Left lung (tissue), 10 donors: ENCODE results near the gene IZUMO1R. TPM values are rescaled to one million over a fixed set of nuclear protein-coding genes. Genes with fewer than 3 reads are reported as not detected.

Experiments used
- ATAC-seq: fragments of 200-7000 bp; cut with Tn5 transposase; one replicate; pipeline ENCODE4 v1.9.1; 2020; ENCODE audit warnings: moderate library complexity
- DNase-seq, 4 donors: peaks; one replicate each; pipeline ENCODE4 v3.0.0-alpha.2; 2013 to 2020
- H3K27ac ChIP-seq, 2 donors: fragments of 200-600 bp; sonication (generic) in 1 of 2; one replicate each; pipeline versions ENCODE4 v1.5.0 to v1.8.0; 2020 to 2021
- H3K27me3 ChIP-seq, 2 donors: fragments of 200-600 bp; sonication (generic) in 1 of 2; one replicate each; pipeline versions ENCODE4 v1.5.0 to v1.8.0; 2020 to 2021
- H3K36me3 ChIP-seq, 2 donors: fragments of 200-600 bp; sonication (generic) in 1 of 2; one replicate each; pipeline versions ENCODE4 v1.5.0 to v1.8.0; 2020 to 2021
- H3K4me1 ChIP-seq, 2 donors: fragments of 200-600 bp; one replicate each; pipeline ENCODE4 v1.8.0; 2021
- H3K4me3 ChIP-seq, 2 donors: fragments of 200-600 bp; sonication (generic) in 1 of 2; one replicate each; pipeline versions ENCODE4 v1.5.0 to v1.8.0; 2020 to 2021; ENCODE audit warnings: mild to moderate bottlenecking in 1 of 2
- H3K9me3 ChIP-seq, 2 donors: fragments of 200-600 bp; sonication (generic) in 1 of 2; one replicate each; pipeline versions ENCODE4 v1.5.0 to v1.8.0; 2020 to 2021
- CTCF ChIP-seq, 2 donors: fragments of 200-600 bp; sonication (generic) in 1 of 2; IDR thresholded peaks; one replicate each; pipeline versions ENCODE4 v1.5.0 to v1.8.0; 2021; ENCODE audit warnings: antibody characterized with exemption in 2 of 2
- intact Hi-C, 2 donors: fragments of 100-400 bp; cut with DNase I; formaldehyde crosslinking; loops; one replicate each; pipeline versions ENCODE4 v1.11.2 to v1.14.2; 2022
- polyA plus RNA-seq, 6 donors: library from polyadenylated mRNA; unstranded; fragments of 120-200 nt; gene quantifications; one replicate each; pipeline ENCODE4 v1.2.1, GENCODE V29; 2013; ENCODE audit not compliant: insufficient read length in 6 of 6
- total RNA-seq, 2 donors: library from RNA; stranded (reverse); fragmentation: NEBNext Ultra II Directional; extraction: Animal tissue kit (Norgen Biotek cat#: 25700); gene quantifications; one replicate each; pipeline ENCODE4 v1.2.1, GENCODE V29; 2021
- donor health status: DM: no; HTN: yes; CAD: no.
- donor health status: DM: no; HTN: no; CAD: no.

The IZUMO1R gene
- total and polyA plus RNA-seq, 8 donors = not detected

DNA sequence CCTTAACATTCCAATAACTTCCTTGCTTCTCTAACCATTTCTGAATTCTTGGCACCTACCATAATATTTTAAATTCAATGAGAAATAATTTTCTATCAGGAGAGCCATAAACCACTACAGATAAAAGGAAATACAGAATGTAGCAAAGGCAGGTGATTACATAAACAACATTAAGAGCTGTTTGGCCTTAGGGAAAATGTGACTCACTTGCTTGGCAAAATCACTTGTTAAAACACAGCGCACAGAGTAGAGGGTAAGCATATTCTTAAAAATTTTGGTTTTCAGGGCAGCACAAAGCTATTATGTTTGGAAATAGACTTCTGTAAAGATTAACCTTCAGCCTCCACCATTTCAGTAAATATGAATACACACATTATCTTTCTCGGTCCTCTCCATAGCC is 26.4 kb downstream of the IZUMO1R start:
- Histone ChIP-seq H3K4me1 (no peaks in the 10 kb centered on the region), H3K4me3 (no peak overlapping the region), H3K27ac (no peak overlapping the region), H3K36me3 (no peaks in the 10 kb centered on the region), H3K27me3 (peaks cover 0 to 7% of the 10 kb centered on the region in 2 donors), H3K9me3 (no peaks in the 10 kb centered on the region)
- DNase-seq (no peak), ATAC-seq (no peak)
- intact Hi-C loops = no loop called here
- no peak for TF ChIP-seq CTCF (IDR thresholded peaks at IDR 0.05)

DNA sequence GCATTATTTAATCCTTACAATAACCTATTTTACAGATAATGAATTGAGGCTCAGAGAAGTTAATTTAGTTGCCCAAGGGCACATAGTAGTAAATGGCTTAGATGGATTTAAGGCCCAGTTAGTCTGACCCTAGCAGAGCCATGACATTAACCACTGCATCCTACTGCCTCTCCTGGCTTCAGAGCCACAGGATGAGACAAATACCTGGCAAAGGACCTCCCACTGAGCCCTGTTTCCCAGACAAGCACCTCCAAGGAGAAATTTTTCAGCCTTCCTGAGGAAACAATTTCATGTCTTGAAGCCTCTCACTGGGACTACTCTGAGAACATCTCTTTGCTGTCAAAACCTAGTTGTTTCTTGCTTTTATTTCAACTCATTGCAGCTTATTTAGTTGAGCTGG is 28.4 kb downstream of the IZUMO1R start:
- H3K4me1 ChIP-seq = no peaks in the 10 kb centered on the region

GRCh38 chr11:94336033-94336432 is 31.7 kb downstream of the IZUMO1R start:
- H3K27ac ChIP-seq = no peak overlapping the region
- TF ChIP-seq CTCF (IDR thresholded peaks at IDR 0.05) = no peak
- no peaks in the 10 kb centered on the region for H3K4me1 ChIP-seq
- ATAC-seq (no peak), DNase-seq (no peak)
- H3K4me3 ChIP-seq = no peak overlapping the region
- H3K27me3 ChIP-seq = peaks cover 0 to 8% of the 10 kb centered on the region in 2 donors
- no peaks in the 10 kb centered on the region for H3K36me3 ChIP-seq
- no peaks in the 10 kb centered on the region for H3K9me3 ChIP-seq
- intact Hi-C loops = no loop called here

More for the DNA sequence above, 28.4 kb downstream of the IZUMO1R start:
- intact Hi-C loops = no loop called here
- DNase-seq (no peak), ATAC-seq (no peak)
- Histone ChIP-seq H3K27ac (no peak overlapping the region), H3K36me3 (no peaks in the 10 kb centered on the region), H3K4me3 (no peak overlapping the region), H3K27me3 (peaks cover 0 to 12% of the 10 kb centered on the region in 2 donors), H3K9me3 (no peaks in the 10 kb centered on the region)
- no peak for TF ChIP-seq CTCF (IDR thresholded peaks at IDR 0.05)

DNA sequence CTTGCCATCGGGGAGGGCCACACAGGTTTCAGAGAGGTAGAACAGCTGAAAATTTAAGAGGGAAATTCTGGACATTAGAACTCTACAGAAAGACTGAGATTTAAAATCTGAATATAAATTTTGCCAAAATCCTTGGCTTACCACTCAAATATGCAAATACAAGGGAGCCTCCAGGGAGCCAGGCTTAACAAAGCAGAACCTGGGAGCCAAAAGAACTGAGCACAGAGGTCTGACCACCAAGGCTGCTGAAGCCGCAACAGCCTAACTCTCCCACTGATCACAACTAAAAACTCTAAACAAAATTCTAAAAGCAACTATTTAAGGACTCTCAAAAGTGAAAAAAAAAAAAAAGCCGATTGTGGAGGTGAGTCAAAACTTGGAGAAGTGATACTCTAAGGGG is 34.3 kb downstream of the IZUMO1R start:
- intact Hi-C loops = no loop called here
- Histone ChIP-seq H3K4me1 (no peaks in the 10 kb centered on the region), H3K36me3 (no peaks in the 10 kb centered on the region), H3K27ac (no peak overlapping the region), H3K9me3 (no peaks in the 10 kb centered on the region), H3K4me3 (no peak overlapping the region), H3K27me3 (peaks cover 0 to 8% of the 10 kb centered on the region in 2 donors)
- ATAC-seq (no peak), DNase-seq (no peak)
- no peak for TF ChIP-seq CTCF (IDR thresholded peaks at IDR 0.05)

DNA sequence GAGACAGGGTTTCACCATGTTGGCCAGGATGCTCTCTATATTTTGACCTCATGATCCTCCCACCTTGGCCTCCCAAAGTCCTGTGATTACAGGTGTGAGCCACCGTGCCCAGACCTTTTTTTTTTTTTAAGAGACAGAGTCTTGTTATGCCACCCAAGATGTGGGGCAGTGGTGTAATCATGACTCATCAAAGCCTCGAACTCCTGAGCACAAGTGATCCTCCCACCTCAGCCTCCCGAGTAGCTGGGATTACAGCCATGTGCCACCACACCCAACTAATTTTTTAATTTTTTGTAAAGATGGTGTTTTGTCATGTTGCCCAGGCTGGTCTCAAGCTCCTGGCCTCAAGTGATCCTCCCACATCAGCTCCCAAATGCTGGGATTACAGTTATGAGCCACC is 37.9 kb downstream of the IZUMO1R start:
- intact Hi-C loops = no loop called here
- H3K27ac ChIP-seq = no peak overlapping the region
- DNase-seq (no peak), ATAC-seq (no peak)
- TF ChIP-seq CTCF (IDR thresholded peaks at IDR 0.05) = no peak
- H3K4me1 ChIP-seq = no peaks in the 10 kb centered on the region
- no peaks in the 10 kb centered on the region for H3K36me3 ChIP-seq
- H3K9me3 ChIP-seq = no peaks in the 10 kb centered on the region
- no peak overlapping the region for H3K4me3 ChIP-seq
- H3K27me3 ChIP-seq = no peaks in the 10 kb centered on the region
